ENCODE results near the gene ADIPOQ.
A peak's percentile ranks its signal among the peaks of the same experiment; 100 is the strongest.
"Not testable (repeated sequence)": the region's sequence is repeated elsewhere in the genome, so short reads cannot be mapped to it uniquely, and the experiment has no call there.

Gene ADIPOQ

DNA sequence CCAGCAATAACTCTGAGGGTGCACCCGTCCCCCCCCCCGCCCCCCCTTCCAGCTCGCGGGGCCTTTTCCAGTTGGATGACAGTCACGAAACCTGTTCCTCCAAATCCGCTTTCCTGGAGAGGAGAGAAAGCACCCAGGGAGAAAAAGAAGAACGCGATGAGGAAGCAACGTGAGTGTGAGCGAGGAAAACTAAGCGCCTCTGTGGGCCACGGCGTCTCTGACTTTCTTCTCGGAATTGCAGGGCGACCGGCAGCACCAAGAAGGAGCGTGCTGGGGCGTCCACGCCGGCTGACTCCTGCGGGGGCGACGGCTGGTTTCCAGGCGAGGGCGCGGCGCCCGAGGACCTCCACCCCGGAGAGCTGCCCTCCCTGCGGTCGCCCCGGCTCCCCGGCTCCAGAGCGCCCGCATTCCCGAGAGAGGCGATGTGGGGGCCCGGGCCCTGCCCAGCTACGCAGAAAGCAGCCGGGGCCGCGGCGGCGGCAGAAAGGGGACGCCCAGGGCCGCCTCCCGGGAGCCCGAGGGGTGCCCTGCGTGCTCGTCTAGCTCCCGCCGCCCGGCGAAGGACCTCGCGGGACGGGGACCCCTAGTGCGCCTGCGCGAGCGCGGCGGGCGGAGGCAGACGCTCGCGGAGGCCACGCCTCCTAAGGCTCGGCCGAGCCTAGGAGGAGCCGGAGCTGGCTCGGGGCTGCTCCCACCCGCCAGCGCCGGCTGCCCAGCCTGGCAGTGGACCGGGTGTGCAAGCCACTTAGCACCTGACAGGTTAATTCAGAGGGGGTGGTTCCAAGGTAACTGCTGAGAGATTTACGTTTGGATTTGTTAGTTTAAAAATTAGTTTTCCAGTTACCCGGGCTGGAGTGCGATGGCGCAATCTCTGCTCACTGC lies 15.3 kb upstream of the ADIPOQ start:
- peak; percentile 86 for DNase-seq

DNA sequence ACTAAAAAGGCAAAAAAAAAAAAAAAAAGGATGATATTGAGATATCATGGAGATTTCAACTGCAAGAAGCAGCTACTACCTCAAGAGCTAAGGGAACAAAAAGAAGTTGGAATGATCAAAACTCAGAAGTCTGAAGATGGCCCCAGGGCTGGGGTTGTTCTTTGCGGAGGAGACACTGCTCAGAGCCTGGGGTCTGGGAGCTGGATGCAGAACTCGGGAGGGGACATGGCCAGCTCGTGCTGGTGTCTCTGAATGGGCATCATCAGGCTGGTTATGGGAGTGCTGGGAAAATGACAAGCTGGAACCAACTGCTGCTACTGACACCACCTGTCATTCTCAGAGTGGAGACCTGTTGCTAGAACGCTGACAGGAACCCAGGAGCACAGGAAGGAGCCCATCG lies 14.2 kb upstream of the ADIPOQ start:
- no peak for DNase-seq

DNA sequence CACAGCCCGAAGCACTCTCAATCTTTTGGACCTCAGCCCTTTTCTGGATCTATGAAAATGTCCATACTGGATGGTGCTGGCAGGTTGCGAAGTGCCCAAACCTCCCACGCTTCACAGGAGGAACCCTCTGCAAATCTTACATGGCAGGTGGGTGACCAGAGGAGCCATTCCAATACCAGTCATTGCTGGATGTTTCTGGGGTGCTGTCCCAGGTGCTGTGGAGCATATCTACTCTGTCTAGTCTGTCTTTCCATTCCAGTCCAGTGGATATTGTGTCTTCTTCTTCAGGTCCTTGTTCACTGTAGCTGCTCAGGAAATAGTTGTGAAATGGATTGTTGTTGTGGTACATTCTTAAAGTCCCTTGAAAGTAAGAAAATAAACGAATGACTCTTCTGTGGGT lies 10.7 kb upstream of the ADIPOQ start:
- DNase-seq: no peak

DNA sequence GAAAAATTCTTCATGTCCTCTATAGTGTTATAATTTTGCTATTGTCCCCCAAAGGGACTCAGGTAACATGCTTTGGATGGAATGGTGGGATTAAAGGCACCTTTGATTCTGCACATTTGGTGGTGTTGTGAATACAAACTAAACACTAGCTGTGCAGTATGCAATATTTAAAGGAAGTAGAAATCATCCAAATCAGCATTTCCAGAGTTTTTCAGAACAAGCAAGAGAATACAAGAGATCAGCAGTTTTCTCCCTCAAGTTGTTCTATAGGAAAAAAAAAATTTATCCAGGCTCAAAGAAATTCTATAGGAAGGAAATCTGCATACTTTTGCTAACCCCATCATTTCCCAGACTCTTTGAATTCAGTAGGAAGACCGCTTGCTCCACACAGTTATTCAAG lies 10.2 kb upstream of the ADIPOQ start:
- DNase-seq: no peak

- no peak for DNase-seq
Observed at GRCh38 chr3:186839874-186840641, 2.5 kb upstream of the ADIPOQ start.

DNA sequence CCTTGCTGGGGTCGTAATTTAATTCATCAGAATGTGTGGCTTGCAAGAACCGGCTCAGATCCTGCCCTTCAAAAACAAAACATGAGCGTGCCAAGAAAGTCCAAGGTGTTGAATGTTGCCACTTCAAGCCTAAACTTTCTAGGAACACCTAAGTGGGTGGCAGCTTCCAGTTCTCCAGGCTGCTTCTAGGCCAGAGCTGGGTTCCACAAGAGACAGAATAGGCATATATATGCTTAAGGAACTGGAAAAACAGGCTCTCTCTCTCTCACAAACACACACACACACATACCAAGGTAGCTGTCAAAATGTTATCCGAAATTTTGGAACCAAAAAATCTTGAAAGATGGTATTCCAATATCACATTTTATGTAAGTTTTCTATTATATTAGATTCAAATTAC lies 890 bp upstream of the ADIPOQ start:
- DNase-seq: no peak

DNA sequence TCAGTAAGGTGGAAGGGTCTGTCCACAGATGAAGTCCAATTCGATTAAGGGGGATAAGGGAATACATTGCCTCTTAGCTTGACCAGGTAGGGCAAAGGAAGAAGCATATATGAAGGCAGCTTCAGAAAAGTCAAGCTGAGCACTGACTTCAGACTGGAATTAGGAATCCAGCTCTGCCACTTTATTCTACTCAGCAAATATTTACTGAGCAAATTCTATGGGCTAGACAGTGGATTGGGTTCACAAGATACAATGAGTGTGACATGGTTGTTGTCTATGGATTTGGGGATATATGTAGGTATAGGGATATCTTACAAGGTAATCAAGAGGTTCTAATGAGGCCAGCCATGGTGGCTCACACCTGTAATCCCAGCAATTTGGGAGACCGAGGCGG lies 526 bp downstream of the ADIPOQ start:
- no peak for DNase-seq

DNA sequence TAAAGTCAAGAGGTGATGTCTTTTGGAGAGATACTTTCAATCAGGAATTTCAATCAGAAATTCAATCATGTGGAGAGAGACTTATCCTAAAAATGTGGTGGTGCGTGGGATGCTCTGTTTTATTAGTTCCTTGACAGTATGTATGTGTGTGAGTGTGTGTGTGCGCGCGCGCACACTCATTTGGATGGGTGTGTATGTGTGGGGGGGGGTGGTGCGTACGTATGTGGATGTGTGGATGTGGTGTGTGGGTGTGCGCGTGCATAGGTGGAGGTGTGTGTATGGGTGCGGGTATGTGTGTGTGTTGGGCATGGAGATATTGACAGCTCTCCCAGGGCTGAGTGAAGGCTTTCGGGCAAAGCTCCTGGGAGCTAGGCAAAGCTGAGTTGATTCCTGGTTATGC lies 2.4 kb downstream of the ADIPOQ start:
- no peak for DNase-seq

DNA sequence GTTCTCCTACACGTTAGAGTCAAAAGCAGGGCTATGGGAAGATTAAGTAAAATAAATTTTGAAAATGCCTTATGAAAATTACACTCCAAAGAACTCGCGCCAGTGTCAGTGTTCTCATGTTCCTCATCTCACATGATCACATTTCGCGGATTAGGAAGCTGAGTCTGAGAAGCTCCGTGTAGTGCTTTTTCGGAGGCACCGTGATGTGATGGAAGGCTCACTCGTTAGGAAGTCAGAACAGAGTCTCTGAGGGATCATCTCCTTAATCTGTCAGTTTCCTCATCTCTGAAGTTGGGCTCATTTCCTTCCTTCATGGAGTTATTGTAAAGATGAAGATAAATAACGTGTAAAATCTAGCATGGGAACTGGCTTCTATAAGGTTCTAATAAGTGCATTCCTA lies 3.2 kb downstream of the ADIPOQ start:
- no peak for DNase-seq

DNA sequence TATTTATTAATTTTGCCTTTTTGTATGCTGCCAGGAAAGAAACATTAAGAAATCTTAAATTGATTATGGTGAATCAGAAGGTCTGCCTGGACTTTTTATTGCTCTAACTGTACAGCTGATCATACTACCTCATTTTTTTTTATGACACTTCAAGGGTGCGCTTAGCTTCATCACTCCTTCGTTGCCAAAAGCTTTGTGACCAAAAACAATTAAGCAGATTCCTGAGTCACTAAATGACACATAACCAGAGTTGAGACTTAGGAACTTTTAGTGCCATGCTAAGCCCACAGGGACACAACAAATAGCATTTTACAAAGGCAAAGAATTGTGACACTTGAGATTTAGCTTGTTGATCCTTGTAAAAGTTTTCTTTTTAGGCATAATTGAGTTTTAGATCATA lies 4.9 kb downstream of the ADIPOQ start:
- DNase-seq: no peak

DNA sequence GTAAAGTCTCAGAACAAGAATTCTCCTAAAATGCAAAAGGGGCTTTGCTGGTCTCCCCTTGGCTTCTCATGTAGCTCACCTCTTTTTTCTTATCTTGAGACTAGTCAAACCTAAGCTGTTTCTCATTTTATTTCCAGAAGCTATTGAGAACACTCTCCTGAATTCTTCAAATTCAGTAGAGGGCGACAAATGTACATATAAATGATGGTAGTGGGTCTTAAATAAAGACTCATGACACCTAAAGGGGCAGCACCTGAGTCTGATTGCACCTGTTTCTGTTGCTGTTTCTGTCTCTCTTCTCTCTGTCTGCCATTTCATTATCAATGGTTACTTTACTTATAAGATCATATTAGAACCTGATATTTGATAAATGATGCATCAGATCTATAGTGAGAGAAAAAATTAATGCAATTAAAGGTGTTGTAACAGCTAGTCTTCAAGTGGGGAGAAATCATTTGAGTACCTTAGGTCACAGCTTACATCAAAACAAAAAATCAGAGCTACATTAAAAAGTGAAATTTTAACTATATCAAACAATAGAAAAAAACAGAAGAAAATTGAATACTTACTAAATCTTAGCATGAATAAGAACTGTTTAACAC lies 7.0 kb downstream of the ADIPOQ start:
- no peak for DNase-seq

GRCh38 chr3:186851835-186852234 lies 9.3 kb downstream of the ADIPOQ start:
- DNase-seq: not testable (repeated sequence)

DNA sequence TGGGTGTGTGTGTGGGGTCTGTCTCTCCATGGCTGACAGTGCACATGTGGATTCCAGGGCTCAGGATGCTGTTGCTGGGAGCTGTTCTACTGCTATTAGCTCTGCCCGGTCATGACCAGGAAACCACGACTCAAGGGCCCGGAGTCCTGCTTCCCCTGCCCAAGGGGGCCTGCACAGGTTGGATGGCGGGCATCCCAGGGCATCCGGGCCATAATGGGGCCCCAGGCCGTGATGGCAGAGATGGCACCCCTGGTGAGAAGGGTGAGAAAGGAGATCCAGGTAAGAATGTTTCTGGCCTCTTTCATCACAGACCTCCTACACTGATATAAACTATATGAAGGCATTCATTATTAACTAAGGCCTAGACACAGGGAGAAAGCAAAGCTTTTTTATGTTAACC lies 10.5 kb downstream of the ADIPOQ start:
- DNase-seq: no peak

GRCh38 chr3:186854146-186854545 lies 11.6 kb downstream of the ADIPOQ start:
- no peak for DNase-seq

GRCh38 chr3:186854954-186855353 lies 12.4 kb downstream of the ADIPOQ start:
- DNase-seq: no peak

DNA sequence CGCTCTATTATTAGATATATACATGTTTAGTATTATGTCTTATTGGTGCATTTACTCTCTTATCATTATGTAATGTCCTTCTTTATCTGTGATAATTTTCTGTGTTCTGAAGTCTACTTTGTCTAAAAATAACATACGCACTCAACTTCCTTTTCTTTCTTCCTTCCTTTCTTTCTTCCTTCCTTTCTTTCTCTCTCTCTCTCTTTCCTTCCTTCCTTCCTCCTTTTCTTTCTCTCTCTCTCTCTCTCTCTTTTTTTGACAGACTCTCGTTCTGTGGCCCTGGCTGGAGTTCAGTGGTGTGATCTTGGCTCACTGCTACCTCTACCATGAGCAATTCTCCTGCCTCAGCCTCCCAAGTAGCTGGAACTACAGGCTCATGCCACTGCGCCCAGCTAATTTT lies 15.2 kb downstream of the ADIPOQ start:
- DNase-seq: no peak

DNA sequence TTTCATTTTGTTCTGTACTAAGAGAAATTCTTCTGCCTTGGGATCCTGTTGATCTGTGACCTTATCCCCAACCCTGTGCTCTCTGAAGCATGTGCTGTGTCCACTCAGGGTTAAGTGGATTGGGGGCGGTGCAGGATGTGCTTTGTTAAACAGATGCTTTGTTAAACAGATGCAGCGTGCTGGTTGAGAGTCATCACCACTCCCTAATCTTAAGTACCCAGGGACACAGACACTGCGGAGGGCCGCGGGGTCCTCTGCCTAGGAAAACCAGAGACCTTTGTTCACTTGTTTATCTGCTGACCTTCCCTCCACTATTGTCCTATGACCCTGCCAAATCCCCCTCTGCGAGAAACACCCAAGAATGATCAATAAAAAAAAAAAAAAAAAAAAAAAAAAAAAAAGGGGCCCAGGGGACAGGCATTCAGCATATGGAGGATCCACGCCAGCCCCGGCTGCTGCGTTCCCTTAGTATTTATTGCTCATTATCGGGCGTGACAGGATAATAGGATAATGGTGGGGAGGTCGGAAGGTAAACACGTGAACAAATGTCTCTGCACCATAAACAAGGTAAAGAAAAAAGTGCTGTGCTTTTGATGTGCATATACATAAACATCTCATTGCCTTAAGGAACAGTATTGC lies 22.8 kb downstream of the ADIPOQ start:
- DNase-seq: not testable (repeated sequence)

DNA sequence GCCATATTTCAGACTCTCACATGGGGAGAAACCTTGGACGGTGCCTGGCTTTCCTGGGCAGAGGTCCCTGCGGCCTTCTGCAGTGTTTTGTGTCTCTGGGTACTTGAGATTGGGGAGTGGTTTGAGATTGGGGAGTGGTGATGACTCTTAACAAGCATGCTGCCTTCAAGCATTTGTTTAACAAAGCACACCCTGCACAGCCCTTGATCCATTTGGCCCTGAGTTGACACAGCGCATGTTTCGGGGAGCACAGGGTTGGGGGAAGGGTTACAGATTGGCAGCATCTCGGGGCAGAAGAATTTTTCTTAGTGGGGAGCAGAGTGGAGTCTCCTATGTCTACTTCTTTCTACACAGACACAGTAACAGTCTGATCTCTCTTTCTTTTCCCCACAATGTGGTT lies 23.6 kb downstream of the ADIPOQ start:
- not testable (repeated sequence) for DNase-seq

DNA sequence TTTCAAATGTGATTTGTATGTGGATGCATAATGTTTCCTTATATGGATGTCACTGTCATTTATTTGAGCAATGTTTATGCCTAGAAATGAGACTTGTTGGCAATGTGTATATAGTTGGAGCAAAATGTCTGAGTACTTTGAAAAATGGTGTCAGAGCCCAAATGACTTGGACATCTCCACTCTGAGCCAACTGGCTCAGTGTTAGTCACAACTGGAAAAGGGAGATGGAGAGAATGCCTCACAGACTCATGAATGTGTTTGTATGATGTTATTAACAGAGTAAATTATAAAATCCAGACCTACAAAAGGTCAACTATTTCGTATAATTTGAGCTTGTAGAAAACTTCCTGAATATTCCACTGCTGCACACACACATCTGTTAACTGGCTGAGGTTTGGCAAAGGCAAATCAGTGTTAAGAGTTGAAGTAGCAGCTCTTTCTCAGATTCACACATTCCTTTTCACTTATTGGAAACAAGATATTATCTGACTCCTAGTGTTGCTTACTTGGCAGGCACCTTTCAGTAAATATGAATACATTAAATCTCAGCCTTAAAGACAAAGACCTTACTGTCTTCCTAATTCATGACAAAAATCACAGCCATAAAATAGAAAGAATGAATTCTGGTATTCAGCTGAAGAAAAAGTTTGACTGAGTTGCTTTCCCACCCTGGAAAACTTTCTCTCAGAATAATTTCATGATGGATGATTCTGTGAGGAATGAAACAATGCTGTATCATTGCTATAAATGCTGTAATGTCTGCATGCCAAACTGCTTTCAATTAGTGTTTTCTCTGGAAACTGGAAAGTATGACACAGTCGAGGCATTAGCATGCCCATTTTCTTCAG lies 27.0 kb downstream of the ADIPOQ start:
- DNase-seq: no peak

GRCh38 chr3:186870421-186871201 lies 28.1 kb downstream of the ADIPOQ start:
- DNase-seq: no peak

- no peak for DNase-seq
Observed at GRCh38 chr3:186871403-186871924, 29.0 kb downstream of the ADIPOQ start.
